Mesenchymal stem cell (in vitro differentiated cells and primary cell): Measurements from ENCODE around the gene DARS1. TPM values are rescaled to one million over a fixed set of nuclear protein-coding genes. Genes with fewer than 3 reads are reported as not detected.

Experiments used
- DNase-seq: peaks from one replicate; pipeline ENCODE4 v3.0.0-alpha.2; 2013
- H2AFZ ChIP-seq: one replicate; pipeline ENCODE4 v1.6.1; 2013; ENCODE audit warnings: low read depth, mild to moderate bottlenecking, control low read depth, inconsistent platforms, low read length, moderate library complexity
- H2AK5ac ChIP-seq: 2 replicates; pipeline ENCODE4 v1.6.1; 2013; ENCODE audit warnings: low read length, moderate library complexity, mild to moderate bottlenecking, inconsistent platforms; ENCODE audit not compliant: severe bottlenecking
- H2BK120ac ChIP-seq: one replicate; pipeline ENCODE4 v1.6.1; 2013; ENCODE audit warnings: low read depth, mild to moderate bottlenecking, inconsistent platforms, low read length, moderate library complexity
- H2BK12ac ChIP-seq, 2 experiments: one replicate each; pipeline ENCODE4 v1.6.1; 2013; ENCODE audit warnings: inconsistent platforms in 2 of 2, low read length in 2 of 2, mild to moderate bottlenecking in 2 of 2, moderate library complexity in 2 of 2, control low read depth in 1 of 2
- H2BK15ac ChIP-seq: one replicate; pipeline ENCODE4 v1.6.1; 2013; ENCODE audit warnings: mild to moderate bottlenecking, low read depth, inconsistent platforms; ENCODE audit not compliant: poor library complexity, severe bottlenecking
- H2BK5ac ChIP-seq: 2 replicates; pipeline ENCODE4 v1.6.1; 2013; ENCODE audit warnings: low read depth, mild to moderate bottlenecking, low read length, control low read depth, inconsistent platforms; ENCODE audit not compliant: poor library complexity, severe bottlenecking
- H3K14ac ChIP-seq, 2 experiments: one replicate each; pipeline ENCODE4 v1.6.1; 2013; ENCODE audit warnings: inconsistent platforms in 2 of 2, low read length in 2 of 2, control low read depth in 1 of 2, mild to moderate bottlenecking in 1 of 2, moderate library complexity in 1 of 2
- H3K18ac ChIP-seq, 2 experiments: one replicate each; pipeline ENCODE4 v1.6.1; 2013; ENCODE audit warnings: inconsistent platforms in 2 of 2, low read length in 2 of 2, control low read depth in 1 of 2, low read depth in 1 of 2, mild to moderate bottlenecking in 1 of 2
- H3K23ac ChIP-seq, 2 experiments: one replicate each; pipeline ENCODE4 v1.6.1; 2013; ENCODE audit warnings: inconsistent platforms in 2 of 2, low read length in 2 of 2, mild to moderate bottlenecking in 2 of 2, moderate library complexity in 2 of 2, control low read depth in 1 of 2
- H3K27ac ChIP-seq: 2 replicates; pipeline ENCODE4 v1.5.1; 2013; ENCODE audit warnings: mild to moderate bottlenecking, moderate library complexity, low read length, control low read depth, inconsistent platforms; ENCODE audit not compliant: poor library complexity, severe bottlenecking
- H3K27me3 ChIP-seq, 2 experiments: 2 replicates each; pipeline versions ENCODE4 v1.6.1 to v1.7.0; 2013; ENCODE audit warnings: low read length in 2 of 2, mild to moderate bottlenecking in 2 of 2, moderate library complexity in 2 of 2, control low read depth in 1 of 2, inconsistent platforms in 1 of 2; ENCODE audit not compliant: control insufficient read depth in 1 of 2, insufficient read depth in 1 of 2
- H3K36me3 ChIP-seq, 2 experiments: 2 replicates each; pipeline versions ENCODE4 v1.6.1 to v1.7.0; 2013; ENCODE audit warnings: low read length in 2 of 2, control low read depth in 1 of 2, inconsistent platforms in 1 of 2, low read depth in 1 of 2, mild to moderate bottlenecking in 1 of 2; ENCODE audit not compliant: insufficient read depth in 2 of 2, control insufficient read depth in 1 of 2
- H3K4ac ChIP-seq, 2 experiments: one replicate each; pipeline ENCODE4 v1.6.1; 2013; ENCODE audit warnings: inconsistent platforms in 2 of 2, low read length in 2 of 2, mild to moderate bottlenecking in 2 of 2, moderate library complexity in 2 of 2, control low read depth in 1 of 2, low read depth in 1 of 2
- H3K4me1 ChIP-seq: 2 replicates; pipeline ENCODE4 v1.6.1; 2013; ENCODE audit warnings: low read depth, low read length, control low read depth; ENCODE audit not compliant: control insufficient read depth, insufficient read depth
- H3K4me2 ChIP-seq: 2 replicates; pipeline ENCODE4 v1.6.1; 2013; ENCODE audit warnings: low read length, mild to moderate bottlenecking, inconsistent platforms; ENCODE audit not compliant: poor library complexity, severe bottlenecking
- H3K4me3 ChIP-seq, 2 experiments: 2 replicates each; pipeline versions ENCODE4 v1.5.1 to v1.7.0; 2013; ENCODE audit warnings: low read length in 2 of 2, mild to moderate bottlenecking in 2 of 2, control low read depth in 1 of 2, low read depth in 1 of 2; ENCODE audit not compliant: insufficient read depth in 1 of 2
- H3K79me1 ChIP-seq: replicated peaks from 2 replicates; pipeline ENCODE4 v1.6.1; 2013; ENCODE audit warnings: mild to moderate bottlenecking, control low read depth, low read length, inconsistent platforms; ENCODE audit not compliant: poor library complexity, severe bottlenecking
- H3K9ac ChIP-seq: 2 replicates; pipeline ENCODE4 v1.7.0; 2013; ENCODE audit warnings: mild to moderate bottlenecking, low read length, moderate library complexity
- H3K9me3 ChIP-seq: 2 replicates; pipeline ENCODE4 v1.7.0; 2013; ENCODE audit warnings: mild to moderate bottlenecking, low read length; ENCODE audit not compliant: control insufficient read depth
- H4K8ac ChIP-seq: one replicate; pipeline ENCODE4 v1.6.1; 2013; ENCODE audit warnings: inconsistent platforms, mild to moderate bottlenecking, low read length, moderate library complexity
- H4K91ac ChIP-seq: one replicate; pipeline ENCODE4 v1.6.1; 2013; ENCODE audit warnings: mild to moderate bottlenecking, low read length, inconsistent platforms
- WGBS: methylation state at CpG from one replicate; pipeline ENCODE4 v1.1.7; 2013; ENCODE audit warnings: mixed read lengths; 5-methylcytosine and 5-hydroxymethylcytosine counted together
- polyA plus RNA-seq, 2 experiments: library from polyadenylated mRNA; stranded (reverse); fragments of 200-250 nt; gene quantifications; one replicate each; pipeline ENCODE4 v1.2.3, GENCODE V29; 2013

Gene DARS1
- 62.0 TPM for polyA plus RNA-seq (2013, experiment 1 of 2)
- polyA plus RNA-seq (2013, experiment 2 of 2), result 68.1 TPM

GRCh38 chr2:135985018-135985825, at the start of gene DARS1:
DARS1 (minus strand) TSS chr2:135985626; CDS start chr2:135985468, 158 bp downstream.
- peak within 1 kb of the TSS; percentile 36 for H2BK120ac ChIP-seq
- peak within 1 kb of the TSS; percentile 12 for H2BK5ac ChIP-seq
- peak within 1 kb of the TSS; percentile 80 for H2AFZ ChIP-seq
- H3K14ac ChIP-seq, result peak within 1 kb of the TSS in 1 of 2 experiments; percentile 97
- H3K9ac ChIP-seq, result peak within 1 kb of the TSS; percentile 99
- H4K91ac ChIP-seq, result peak within 1 kb of the TSS; percentile 89
- H3K4me3 ChIP-seq, result peak within 1 kb of the TSS; percentile 85 to 88
- H3K79me1 ChIP-seq, result peaks cover 11% of the 10 kb centered on the region
- H3K23ac ChIP-seq, result peak within 1 kb of the TSS; percentile 65 to 92
- under 1% methylated on average over 52 of the region's 64 CpGs for WGBS
- H3K27ac ChIP-seq, result peak within 1 kb of the TSS; percentile 38
- H2BK15ac ChIP-seq, result peak within 1 kb of the TSS; percentile 57
- peaks cover 0 to 28% of the 10 kb centered on the region in 2 experiments for H3K36me3 ChIP-seq
- H3K4me1 ChIP-seq, result peaks cover 3% of the 10 kb centered on the region
- no peaks in the 10 kb centered on the region for H3K27me3 ChIP-seq
- peak within 1 kb of the TSS; percentile 53 for H3K4me2 ChIP-seq
- peak; percentile 94 for DNase-seq
- H3K9me3 ChIP-seq, result no peaks in the 10 kb centered on the region
- peak within 1 kb of the TSS; percentile 38 to 97 for H3K4ac ChIP-seq
- peak within 1 kb of the TSS in 1 of 2 experiments; percentile 30 for H2BK12ac ChIP-seq
- H2AK5ac ChIP-seq, result no peak within 1 kb of the TSS
- peak within 1 kb of the TSS; percentile 76 to 88 for H3K18ac ChIP-seq
- H4K8ac ChIP-seq, result peak within 1 kb of the TSS; percentile 99

- Histone ChIP-seq H3K4me2 (no peak overlapping the region), H2BK120ac (no peak overlapping the region), H3K14ac (no peak overlapping the region), H3K79me1 (no peaks in the 10 kb centered on the region), H2AFZ (no peak overlapping the region), H3K4ac (no peak overlapping the region), H3K9ac (no peak overlapping the region), H2BK5ac (no peak overlapping the region), H2BK15ac (no peak overlapping the region), H3K9me3 (no peaks in the 10 kb centered on the region), H3K27me3 (peaks cover 7 to 14% of the 10 kb centered on the region in 2 experiments), H3K36me3 (no peaks in the 10 kb centered on the region), H2BK12ac (no peak overlapping the region), H2AK5ac (no peak overlapping the region), H3K4me1 (no peaks in the 10 kb centered on the region), H4K91ac (no peak overlapping the region), H3K18ac (no peak overlapping the region), H3K23ac (no peak overlapping the region), H4K8ac (no peak overlapping the region), H3K4me3 (no peak overlapping the region), H3K27ac (no peak overlapping the region)
- 77% methylated on average over 2 of the region's 3 CpGs for WGBS
- no peak for DNase-seq
These were observed 49.2 kb upstream of the DARS1 start for GRCh38 chr2:136034629-136035028.

GRCh38 chr2:136032817-136033535, 47.5 kb upstream of the DARS1 start:
- Histone ChIP-seq H3K9me3 (no peaks in the 10 kb centered on the region), H3K79me1 (no peaks in the 10 kb centered on the region), H3K14ac (no peak overlapping the region), H3K4me1 (no peaks in the 10 kb centered on the region), H3K27me3 (peaks cover 0 to 14% of the 10 kb centered on the region in 2 experiments), H2BK5ac (no peak overlapping the region), H3K23ac (no peak overlapping the region), H2AFZ (no peak overlapping the region), H2BK12ac (no peak overlapping the region), H4K8ac (no peak overlapping the region), H3K36me3 (no peaks in the 10 kb centered on the region), H3K18ac (no peak overlapping the region), H3K4ac (no peak overlapping the region), H4K91ac (no peak overlapping the region), H2BK15ac (no peak overlapping the region), H2BK120ac (no peak overlapping the region), H3K4me2 (no peak overlapping the region), H3K27ac (no peak overlapping the region), H3K4me3 (no peak overlapping the region), H3K9ac (no peak overlapping the region), H2AK5ac (no peak overlapping the region)
- DNase-seq, result no peak
- WGBS, result 100% methylated on average over 2 of the region's 3 CpGs

GRCh38 chr2:136032192-136032591, 46.8 kb upstream of the DARS1 start:
- Histone ChIP-seq H4K8ac (no peak overlapping the region), H3K4me2 (no peak overlapping the region), H3K4me3 (no peak overlapping the region), H3K79me1 (no peaks in the 10 kb centered on the region), H3K4ac (no peak overlapping the region), H2BK5ac (no peak overlapping the region), H3K9me3 (no peaks in the 10 kb centered on the region), H2BK120ac (no peak overlapping the region), H2AFZ (no peak overlapping the region), H3K27me3 (peaks cover 0 to 14% of the 10 kb centered on the region in 2 experiments), H3K27ac (no peak overlapping the region), H3K23ac (no peak overlapping the region), H3K36me3 (no peaks in the 10 kb centered on the region), H3K14ac (no peak overlapping the region), H3K9ac (no peak overlapping the region), H4K91ac (no peak overlapping the region), H3K18ac (no peak overlapping the region), H2BK15ac (no peak overlapping the region), H3K4me1 (no peaks in the 10 kb centered on the region), H2AK5ac (no peak overlapping the region), H2BK12ac (no peak overlapping the region)
- 75% methylated on average over 1 of the region's 3 CpGs for WGBS
- DNase-seq, result no peak
